ENCODE results near the gene COBLL1.

COBLL1 gene

GRCh38 chr2:164755952-164756351 is 85.7 kb downstream of the COBLL1 start:
- DNase-seq, result no peak

DNA sequence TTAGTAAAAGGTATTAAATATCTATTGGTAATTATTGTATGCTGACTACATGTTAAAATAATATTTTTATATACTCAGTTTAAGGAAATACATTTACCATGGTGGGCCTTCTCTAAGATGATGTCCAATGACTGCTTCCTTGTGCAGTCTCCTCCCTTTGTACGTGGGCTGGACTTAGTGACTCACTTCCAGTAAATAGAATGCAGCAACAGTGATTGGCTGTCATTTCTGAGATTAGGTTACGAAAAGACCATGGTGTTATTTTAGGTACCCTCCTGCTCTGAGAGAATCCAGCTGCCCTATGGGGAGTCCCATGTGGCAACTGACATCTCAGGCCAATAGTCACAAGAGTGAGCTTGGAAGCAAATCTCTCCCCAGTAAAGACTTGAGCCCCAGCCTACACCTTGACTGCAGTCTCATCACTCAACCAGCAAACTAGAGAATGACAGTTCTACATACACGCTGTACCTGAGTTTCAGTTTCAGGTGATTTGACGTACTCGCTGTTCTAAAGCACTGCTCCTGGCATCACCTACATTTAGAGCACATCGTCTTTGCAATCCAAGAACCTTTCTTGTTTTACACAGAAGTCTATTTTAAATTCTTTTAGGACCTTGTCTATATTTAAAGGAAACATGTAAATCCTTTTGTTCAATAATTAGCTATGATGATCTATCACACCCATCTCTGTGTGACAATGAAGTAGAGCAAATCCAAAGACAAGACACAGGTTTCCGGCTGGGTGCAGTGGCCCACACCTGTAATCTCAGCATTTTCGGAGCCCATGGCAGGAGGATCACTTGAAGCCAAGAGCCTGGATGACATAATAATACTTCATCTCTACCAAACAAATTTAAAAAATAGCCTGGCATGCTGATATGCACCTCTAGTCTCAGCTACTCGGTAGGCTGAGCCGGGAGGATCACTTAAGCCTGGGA is 87.2 kb downstream of the COBLL1 start:
- no peak for DNase-seq

DNA sequence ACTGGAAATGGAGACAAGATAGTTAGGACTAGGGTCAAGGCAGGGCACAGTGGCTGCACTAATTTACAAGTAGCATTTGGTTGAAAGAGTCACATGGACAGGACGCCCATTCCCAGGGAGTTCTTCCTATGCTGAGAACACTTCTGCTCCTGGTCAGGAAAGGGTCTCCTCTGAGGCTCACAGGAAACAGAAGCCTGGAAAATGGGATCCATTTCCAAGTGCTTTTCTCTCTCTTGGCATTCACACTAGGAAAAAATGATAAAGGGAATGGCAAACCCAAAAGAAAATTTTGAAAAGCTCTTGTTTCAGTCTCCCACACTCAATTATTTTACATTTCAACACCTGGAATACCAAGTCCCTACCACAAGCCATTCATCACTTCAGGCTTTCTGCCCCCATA is 88.7 kb downstream of the COBLL1 start:
- no peak for DNase-seq

GRCh38 chr2:164747783-164748433 is 93.7 kb downstream of the COBLL1 start:
- DNase-seq, result no peak

DNA sequence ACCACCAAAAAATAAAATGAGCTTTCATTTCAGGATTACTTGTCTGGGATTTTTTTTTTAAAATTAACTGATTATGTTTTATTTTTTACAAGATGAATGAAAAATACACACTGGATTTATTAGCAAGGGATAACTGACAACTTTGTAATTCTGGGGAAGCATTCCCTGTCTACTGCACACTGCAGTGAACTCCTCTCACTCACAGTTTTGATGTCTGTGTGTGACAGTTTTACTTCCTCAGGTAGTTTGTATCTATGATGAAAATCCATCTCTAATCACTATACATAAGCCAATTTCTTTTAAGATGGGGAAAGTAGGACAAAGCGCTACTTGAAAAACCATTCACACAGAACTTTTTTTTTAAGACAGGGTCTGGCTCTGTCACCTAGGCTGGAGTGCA is 94.5 kb downstream of the COBLL1 start:
- no peak for DNase-seq

DNA sequence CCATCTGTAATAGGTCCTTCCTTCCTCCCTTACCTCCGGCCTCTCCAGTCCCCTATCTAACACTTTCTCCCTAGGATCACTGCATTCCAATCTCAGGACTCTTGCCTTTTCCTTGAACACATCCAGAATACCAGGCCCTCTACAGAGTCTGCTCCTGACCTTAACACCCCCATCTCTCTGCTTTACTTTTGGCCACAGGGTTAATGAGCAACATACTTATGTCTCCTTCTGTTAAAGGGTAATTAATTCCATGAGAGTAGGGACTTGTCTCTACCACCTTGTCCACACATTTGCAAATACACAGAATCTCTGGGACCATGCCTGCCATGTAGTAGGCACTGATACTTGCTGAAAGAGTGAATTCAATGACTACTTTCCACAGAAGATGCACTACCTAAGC is 94.9 kb downstream of the COBLL1 start:
- DNase-seq, result no peak

DNA sequence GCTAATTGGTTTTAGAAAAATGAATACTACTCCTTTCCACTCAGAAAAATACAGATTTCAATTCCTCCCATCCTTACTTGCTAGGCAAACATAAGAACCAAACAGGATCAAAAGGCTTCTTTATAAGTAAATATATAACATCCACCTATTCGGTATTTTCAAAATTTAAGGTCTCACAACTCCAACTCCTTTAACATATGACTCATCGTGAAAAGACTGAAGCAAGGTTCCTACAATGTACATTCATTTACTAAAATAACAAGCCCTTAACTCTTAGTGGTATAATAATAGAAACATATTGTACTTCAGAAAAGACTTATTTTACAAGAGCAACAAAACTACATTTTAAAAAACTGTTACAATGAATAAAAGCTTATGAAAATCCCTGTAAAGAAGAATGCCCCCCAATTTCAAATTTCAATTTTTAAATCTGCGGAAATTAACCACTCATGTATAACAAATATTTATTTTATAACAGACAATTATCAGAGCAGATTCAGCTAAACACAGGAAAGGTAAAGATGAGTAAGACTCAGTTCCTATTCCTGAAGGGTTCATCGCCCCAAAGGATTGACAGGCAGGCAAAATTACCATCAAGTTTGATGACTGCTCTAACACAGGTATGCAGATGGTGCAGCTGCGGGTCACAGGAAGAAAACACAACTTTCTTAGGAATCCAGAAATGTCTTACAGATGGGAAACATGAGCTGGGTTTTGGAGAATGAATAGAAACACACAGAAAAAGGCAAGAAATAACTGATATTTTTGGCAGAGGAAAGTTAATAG is 96.4 kb downstream of the COBLL1 start:
- no peak for DNase-seq

GRCh38 chr2:164742738-164743317 is 98.8 kb downstream of the COBLL1 start:
- DNase-seq, result no peak

DNA sequence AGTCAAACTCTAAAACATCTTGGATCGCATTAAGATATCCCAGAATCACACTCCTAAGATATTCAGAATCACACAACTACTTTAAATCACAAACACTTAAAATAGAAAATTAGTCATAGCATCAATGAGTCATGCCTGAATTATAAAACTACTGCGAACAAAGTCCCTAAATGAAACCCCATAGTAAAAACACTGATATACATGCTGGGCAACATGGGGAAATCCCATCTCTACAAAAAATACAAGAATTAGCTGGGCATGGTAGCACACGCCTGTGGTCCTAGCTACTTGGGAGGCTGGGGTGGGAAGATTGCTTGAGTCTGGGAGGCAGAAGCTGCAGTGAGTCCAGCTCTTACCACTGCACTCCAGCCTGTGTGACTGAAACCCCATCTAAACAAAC is 101.7 kb downstream of the COBLL1 start:
- no peak for DNase-seq

DNA sequence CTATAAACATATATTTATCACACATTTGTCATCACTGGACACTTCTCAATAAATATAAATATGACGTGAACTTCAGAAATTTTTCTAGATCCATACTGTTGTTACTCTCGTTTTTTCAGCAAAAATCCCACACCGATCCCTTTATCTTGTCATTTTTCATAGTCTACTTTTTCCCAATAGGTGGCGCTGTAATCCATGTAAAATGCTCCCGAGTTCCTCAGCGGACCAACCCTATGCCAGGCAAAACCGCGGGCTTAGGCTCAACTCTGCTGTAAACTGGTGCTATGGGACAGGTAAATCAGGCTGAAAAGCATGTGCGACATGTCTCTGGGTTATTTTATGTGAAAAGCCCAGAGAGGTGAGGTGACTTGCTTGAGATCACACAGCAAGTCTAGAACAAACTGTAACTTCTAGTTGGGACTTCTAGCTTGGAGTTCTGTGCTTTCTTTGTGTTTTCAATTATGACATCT is 104.0 kb downstream of the COBLL1 start:
- DNase-seq, result peak; percentile 5

GRCh38 chr2:164735309-164735919 is 106.2 kb downstream of the COBLL1 start:
- no peak for DNase-seq

DNA sequence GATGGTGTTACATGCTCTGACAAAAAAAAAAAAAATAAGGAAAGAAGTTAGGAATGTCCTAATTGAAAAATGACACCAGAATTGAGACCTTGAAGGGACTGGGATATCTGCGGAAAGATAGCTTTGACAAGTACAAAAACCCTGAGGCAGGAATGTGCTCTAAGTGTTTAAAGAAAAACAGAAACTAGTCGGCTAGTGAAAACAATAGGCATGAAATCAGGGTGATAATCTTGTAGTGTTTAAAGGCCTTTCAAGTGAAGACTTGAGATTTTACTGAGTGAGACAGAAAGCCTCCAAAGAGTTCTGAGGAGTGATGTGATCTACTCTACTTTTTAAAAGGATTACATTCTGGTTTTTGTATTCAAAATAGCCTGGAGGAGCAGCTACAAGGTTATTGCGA is 107.4 kb downstream of the COBLL1 start:
- DNase-seq, result no peak

DNA sequence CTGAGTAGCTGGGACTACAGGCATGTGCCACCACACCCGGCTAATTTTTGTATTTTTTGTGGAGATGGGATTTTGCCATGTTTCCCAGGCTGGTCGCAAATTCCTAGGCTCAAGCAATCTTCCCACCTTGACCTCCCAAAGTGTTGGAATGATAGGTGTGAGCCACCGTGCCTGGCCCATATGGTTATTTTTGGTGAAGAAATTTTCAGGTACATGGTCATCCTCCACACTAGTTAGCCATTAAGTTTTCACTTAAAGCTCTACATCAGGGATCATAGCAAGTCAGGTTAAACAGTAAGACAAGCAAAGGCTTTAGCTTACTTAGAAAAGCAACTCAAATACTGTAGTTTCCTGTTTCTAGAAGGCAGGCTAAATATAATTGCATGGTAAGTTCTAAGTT is 116.1 kb downstream of the COBLL1 start:
- DNase-seq, result no peak

- no peak for DNase-seq
These were observed 118.8 kb downstream of the COBLL1 start for GRCh38 chr2:164722616-164723338.

DNA sequence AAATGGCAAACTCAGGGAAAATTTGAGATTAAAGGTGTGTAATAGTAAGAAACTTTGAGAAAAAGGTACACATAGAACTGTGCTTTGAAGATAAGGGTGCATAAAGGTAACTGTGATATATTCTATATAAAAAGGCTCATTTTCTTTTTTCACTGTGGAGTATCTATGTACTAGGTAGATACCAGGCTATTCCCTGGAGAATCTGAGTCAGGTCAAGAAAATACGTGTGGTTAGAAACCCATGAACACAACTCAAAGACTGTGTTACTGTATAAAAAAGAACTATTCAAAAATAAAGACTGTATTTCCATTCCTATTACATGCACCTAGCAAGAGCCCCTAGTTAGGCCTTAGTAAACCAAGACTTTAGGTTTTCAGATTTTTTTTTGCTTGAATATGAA is 120.2 kb downstream of the COBLL1 start:
- no peak for DNase-seq

DNA sequence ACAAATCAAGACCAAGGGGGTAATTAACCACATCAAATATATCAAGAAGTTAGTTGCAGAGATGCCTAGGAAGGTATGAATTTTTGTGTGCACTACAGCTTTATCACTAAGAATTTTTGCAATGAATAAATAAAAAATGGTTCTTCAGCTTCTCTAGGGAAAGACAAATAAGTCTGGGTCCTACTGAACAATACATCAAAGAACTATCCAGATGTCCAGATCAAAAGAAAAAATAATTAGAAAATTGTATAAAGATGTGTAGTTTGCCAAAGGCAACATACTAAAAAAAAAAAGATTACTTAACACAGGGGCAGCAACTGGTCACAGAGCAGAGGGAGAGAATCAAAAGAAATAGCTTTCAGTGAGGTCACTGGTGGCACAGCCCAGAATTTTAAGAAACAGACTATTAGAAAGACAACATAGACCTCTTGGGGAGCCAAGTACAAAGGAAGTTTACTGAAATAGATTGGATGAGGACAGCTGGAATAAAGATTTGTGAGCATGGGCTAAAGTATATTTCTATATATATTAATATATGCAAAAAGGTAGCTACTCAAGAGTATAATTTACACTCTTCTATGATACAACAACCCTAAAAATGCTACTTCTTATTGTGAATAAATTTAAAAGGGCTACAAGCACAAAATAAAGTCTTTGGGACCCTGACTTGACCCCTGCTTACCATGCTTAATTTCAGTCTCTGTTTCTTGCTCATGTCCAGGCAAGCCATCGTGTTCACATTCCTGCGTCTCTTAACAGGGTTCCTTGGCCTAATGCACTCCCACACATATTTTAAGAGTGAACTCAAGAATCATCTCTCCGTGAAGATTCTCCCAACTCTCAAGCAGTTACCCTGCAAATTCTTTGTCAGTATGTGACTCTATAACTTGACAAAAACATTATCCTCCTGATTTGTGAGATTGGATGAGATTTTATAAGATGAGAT is 121.4 kb downstream of the COBLL1 start:
- no peak for DNase-seq

GRCh38 chr2:164717000-164717803 is 124.4 kb downstream of the COBLL1 start:
- DNase-seq, result no peak

DNA sequence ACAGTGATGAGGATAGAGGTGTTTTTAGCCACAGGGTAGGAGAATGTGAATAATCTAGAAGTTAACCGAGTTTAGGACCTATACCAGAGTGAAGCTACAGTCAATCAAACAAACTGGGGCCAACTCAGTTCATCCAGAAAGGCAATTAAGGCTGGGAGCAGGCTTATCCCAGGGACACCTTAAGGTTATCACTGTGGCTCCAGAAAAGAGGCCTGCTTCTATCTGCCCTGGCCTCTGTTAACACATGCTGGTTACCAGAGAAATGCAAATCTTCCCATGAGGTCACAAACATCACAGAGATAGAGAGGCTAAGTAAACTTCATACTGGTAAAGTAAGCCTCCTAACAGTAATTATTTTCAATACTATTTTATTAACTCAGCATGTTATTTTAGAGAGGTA is 127.2 kb downstream of the COBLL1 start:
- DNase-seq, result no peak

GRCh38 chr2:164711766-164712138 is 129.9 kb downstream of the COBLL1 start:
- DNase-seq, result no peak

Data from NK-92 treated with Interleukin-12 subunit alpha and Interleukin-12 subunit beta, amount 100 ng/mL, for 24 hours (cell line).